Heart right ventricle (tissue), 16 donors: ENCODE results near the gene ATP2A3. TPM values are rescaled to one million over a fixed set of nuclear protein-coding genes. Genes with fewer than 3 reads are reported as not detected.

Experiments
- ATAC-seq, 8 donors: fragments of 200-7000 bp; cut with Tn5 transposase; one replicate each; pipeline ENCODE4 v1.9.1; 2020; ENCODE audit warnings: mild to moderate bottlenecking in 8 of 8, moderate library complexity in 8 of 8, moderate number of reproducible peaks in 1 of 8
- DNase-seq, 2 donors: peaks; one replicate each; pipeline ENCODE4 v3.0.0-alpha.2; 2020
- H3K27ac ChIP-seq, 10 donors: fragments of 200-600 bp; sonication (generic) in 2 of 10; one replicate each; pipeline versions ENCODE4 v1.5.0 to v1.8.0; 2020 to 2022; ENCODE audit warnings: mild to moderate bottlenecking in 3 of 10
- H3K27me3 ChIP-seq, 7 donors: fragments of 200-600 bp; one replicate each; pipeline ENCODE4 v1.8.0; 2021 to 2022; ENCODE audit warnings: mild to moderate bottlenecking in 2 of 7
- H3K36me3 ChIP-seq, 9 donors: fragments of 200-600 bp; sonication (generic) in 1 of 9; one replicate each; pipeline versions ENCODE4 v1.5.0 to v1.8.0; 2020 to 2022; ENCODE audit warnings: mild to moderate bottlenecking in 2 of 9
- H3K4me1 ChIP-seq, 9 donors: fragments of 200-600 bp; sonication (generic) in 1 of 9; one replicate each; pipeline versions ENCODE4 v1.5.0 to v1.8.0; 2020 to 2022; ENCODE audit warnings: mild to moderate bottlenecking in 4 of 9
- H3K4me3 ChIP-seq, 10 donors: fragments of 200-600 bp; sonication (generic) in 2 of 10; one replicate each; pipeline versions ENCODE4 v1.5.0 to v1.8.0; 2020 to 2022; ENCODE audit warnings: mild to moderate bottlenecking in 7 of 10, moderate library complexity in 2 of 10
- H3K9me3 ChIP-seq, 11 donors: fragments of 200-600 bp in 10 of 11; sonication (generic) in 2 of 11; one replicate each; pipeline versions ENCODE4 v1.5.0 to v1.8.0; 2013 to 2022; ENCODE audit warnings: mild to moderate bottlenecking in 2 of 11, control low read depth in 1 of 11, moderate library complexity in 1 of 11
- CTCF ChIP-seq, 9 donors: fragments of 200-600 bp; sonication (generic) in 2 of 9; IDR thresholded peaks; one replicate each; pipeline versions ENCODE4 v1.5.0 to v1.8.0; 2021 to 2022; ENCODE audit warnings: antibody characterized with exemption in 9 of 9, mild to moderate bottlenecking in 5 of 9, moderate library complexity in 1 of 9
- WGBS, 2 donors: extraction: QIAGEN DNeasy Blood & Tissue Kit; methylation state at CpG; one replicate each; pipeline ENCODE4 v1.1.7; 2013; ENCODE audit warnings: inconsistent platforms in 1 of 2; 5-methylcytosine and 5-hydroxymethylcytosine counted together
- intact Hi-C, 10 donors: fragments of 100-400 bp; cut with DNase I; formaldehyde crosslinking; loops; one replicate each; pipeline versions ENCODE4 v1.11.1 to v1.14.2; 2022
- polyA plus RNA-seq, 2 donors: library from polyadenylated mRNA; stranded (reverse); fragments of 200-250 nt; gene quantifications; one replicate each; pipeline ENCODE4 v1.2.3, GENCODE V29; 2013
- total RNA-seq, 10 donors: library from RNA; stranded (reverse); fragmentation: NEBNext Ultra II Directional in 3 of 10; extraction: Animal tissue kit (Norgen Biotek cat#: 25700) in 3 of 10; gene quantifications; one replicate each; pipeline versions ENCODE4 v1.2.1 to v1.2.4, GENCODE V29; 2021 to 2023
- donor health status: Arrhythmogenic right ventricular cardiomyopathy.
- donor health status: ischemic (EF 13 %, LVEDD 7.1; RV severe dilation, severe dysfunction).
- donor health status: healthy with polysubstance abuse.
- donor health status: DM: no; HTN: yes; CAD: no.
- donor health status: DM: no; HTN: no; CAD: no.
- donor health status: ischemic (EF 25% LVEDD 6.9; RV normal size, moderate dysfunction).
- donor health status: ischemic (EF 25% LVEDD 5.7; RV mildly dilated, moderate dysfunction).
- donor health status: healthy.
- donor health status: DM: yes; HTN: yes; CAD: no.
- donor health status: Ischemic cardiomyopathy.
- donor health status: ischemic (EF 35%, LVEDD 5.7; RV mildly dilated, moderate dysfunction).
- donor health status: nonischemic (EF 11% LVEDD 7.7; RV severe dilation, severe dysfunction).
- donor health status: DM: yes; HTN: yes; CAD: no.
- donor health status: PGD.
- donor health status: ischemic (EF 29% LVEDD 5.4; RV normal size, mild dysfunction).
- donor health status: nonischemic (EF 23%, LVEDD 6.1; RV moderate dilation, normal function).

The ATP2A3 gene
- total and polyA plus RNA-seq, 12 donors, result 4.3 to 11.0 (median 7.3) TPM

- Histone ChIP-seq H3K36me3 (no peaks in the 10 kb centered on the region), H3K4me3 (no peak overlapping the region), H3K4me1 (peaks cover 4 to 24% (median 10%) of the 10 kb centered on the region in 9 donors), H3K9me3 (no peaks in the 10 kb centered on the region), H3K27ac (no peak overlapping the region), H3K27me3 (peaks cover 0 to 15% (median 5%) of the 10 kb centered on the region in 7 donors)
- intact Hi-C loops, result loop anchor here in 1 of 10 donors (5.0 kb wide), 1 partner anchor 33 kb away; no protein-coding TSS in a partner anchor
- DNase-seq (no peak), ATAC-seq (no peak)
- TF ChIP-seq CTCF (IDR thresholded peaks at IDR 0.05), result no peak
- 77 to 81% methylated on average over 18 of the region's 18 CpGs for WGBS, 2 donors
Measured at GRCh38 chr17:3968886-3969524, 4.8 kb upstream of the ATP2A3 start.

GRCh38 chr17:3968015-3968414, 3.8 kb upstream of the ATP2A3 start:
- H3K36me3 ChIP-seq, result no peaks in the 10 kb centered on the region
- no peak overlapping the region for H3K4me3 ChIP-seq
- 93 to 94% methylated on average over 3 of the region's 3 CpGs for WGBS, 2 donors
- H3K9me3 ChIP-seq, result no peaks in the 10 kb centered on the region
- H3K27ac ChIP-seq, result no peak overlapping the region
- no peak for TF ChIP-seq CTCF (IDR thresholded peaks at IDR 0.05)
- H3K27me3 ChIP-seq, result peaks cover 3 to 24% (median 14%) of the 10 kb centered on the region in 7 donors
- H3K4me1 ChIP-seq, result peaks cover 4 to 31% (median 17%) of the 10 kb centered on the region in 9 donors
- intact Hi-C loops, result loop anchor here in 1 of 10 donors (5.0 kb wide), 1 partner anchor 34 kb away; no protein-coding TSS in a partner anchor
- ATAC-seq, result no peak
- no peak for DNase-seq

GRCh38 chr17:3966720-3967363, 2.6 kb upstream of the ATP2A3 start:
- H3K27ac ChIP-seq, result no peak overlapping the region
- peaks cover 3 to 32% (median 23%) of the 10 kb centered on the region in 7 donors for H3K27me3 ChIP-seq
- WGBS, 2 donors, result 93 to 98% methylated on average over 14 of the region's 14 CpGs
- no peak overlapping the region for H3K4me3 ChIP-seq
- intact Hi-C loops, result loop anchor here in 1 of 10 donors (5.0 kb wide), 1 partner anchor 35 kb away; no protein-coding TSS in a partner anchor
- no peaks in the 10 kb centered on the region for H3K36me3 ChIP-seq
- peaks cover 4 to 34% (median 24%) of the 10 kb centered on the region in 9 donors for H3K4me1 ChIP-seq
- no peak for ATAC-seq
- no peak for TF ChIP-seq CTCF (IDR thresholded peaks at IDR 0.05)
- H3K9me3 ChIP-seq, result no peaks in the 10 kb centered on the region
- DNase-seq, result no peak

GRCh38 chr17:3965118-3965800, 1.0 kb upstream of the ATP2A3 start:
- Histone ChIP-seq H3K27ac (peak overlapping the region; percentile 9 to 90 (median 57)), H3K4me1 (peaks cover 5 to 50% (median 32%) of the 10 kb centered on the region in 9 donors), H3K9me3 (no peaks in the 10 kb centered on the region), H3K4me3 (peak overlapping the region in 9 of 10 donors; percentile 44 to 71 (median 57)), H3K27me3 (peaks cover 3 to 38% (median 24%) of the 10 kb centered on the region in 7 donors), H3K36me3 (no peaks in the 10 kb centered on the region)
- ATAC-seq, result peak; percentile 40 to 78 (median 60)
- 26 to 28% methylated on average over 17 of the region's 17 CpGs for WGBS, 2 donors
- intact Hi-C loops, result loop anchor here in 1 of 10 donors (5.0 kb wide), 1 partner anchor 37 kb away; no protein-coding TSS in a partner anchor
- TF ChIP-seq CTCF (IDR thresholded peaks at IDR 0.05), result peak in 1 of 9 donors; percentile 27
- DNase-seq, result peak; percentile 58 to 60
